ENCODE measurements around the gene AVEN.

DNA sequence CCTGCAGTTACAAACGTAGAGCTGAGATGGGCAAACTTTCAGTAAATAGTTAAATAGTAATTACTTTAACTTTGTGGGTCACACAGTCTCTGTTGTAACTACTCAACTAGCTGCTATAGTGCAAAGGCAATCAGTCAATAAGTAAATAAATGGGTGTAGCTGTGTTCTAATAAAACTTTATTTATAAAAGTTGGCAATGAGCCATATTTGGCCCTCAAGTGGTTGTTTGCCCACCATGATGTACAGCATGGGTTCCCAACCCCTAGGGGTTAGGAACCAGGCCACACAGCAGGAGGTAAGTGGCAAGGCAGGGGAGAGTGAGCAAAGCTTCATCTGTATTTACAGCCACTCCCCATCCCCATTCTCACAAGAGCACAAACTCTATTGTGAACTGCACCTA is 115.6 kb downstream of the AVEN start:
- TF ChIP-seq, protein P1, sequence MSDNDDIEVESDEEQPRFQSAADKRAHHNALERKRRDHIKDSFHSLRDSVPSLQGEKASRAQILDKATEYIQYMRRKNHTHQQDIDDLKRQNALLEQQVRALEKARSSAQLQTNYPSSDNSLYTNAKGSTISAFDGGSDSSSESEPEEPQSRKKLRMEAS (IDR thresholded peaks at IDR 0.05; ENCODE audit: insufficient read depth, insufficient read length), result no peak
- no peak for TF ChIP-seq CTCF (IDR thresholded peaks at IDR 0.05; ENCODE audit: extremely low read depth in 1 of 2, insufficient read depth in 1 of 2, low read depth in 1 of 2, low read length in 2 of 2)
- TF ChIP-seq POLR2A (IDR thresholded peaks at IDR 0.05; ENCODE audit: low read depth, low read length), result no peak
- TF ChIP-seq FOS (IDR thresholded peaks at IDR 0.05; ENCODE audit: borderline replicate concordance, insufficient read depth, low read length), result no peak
- TF ChIP-seq EZH2 (IDR thresholded peaks at IDR 0.05; ENCODE audit: borderline replicate concordance, low read depth, low read length, severe bottlenecking), result no peak
- no peak for TF ChIP-seq POLR2AphosphoS5 (IDR thresholded peaks at IDR 0.05; ENCODE audit: insufficient read depth, low read depth, low read length)
- TF ChIP-seq MYC (IDR thresholded peaks at IDR 0.05; ENCODE audit: low read depth, low read length), result no peak

All from endothelial cell of umbilical vein (primary cell).